Measurements from ENCODE around the gene CASTOR1.

DNA sequence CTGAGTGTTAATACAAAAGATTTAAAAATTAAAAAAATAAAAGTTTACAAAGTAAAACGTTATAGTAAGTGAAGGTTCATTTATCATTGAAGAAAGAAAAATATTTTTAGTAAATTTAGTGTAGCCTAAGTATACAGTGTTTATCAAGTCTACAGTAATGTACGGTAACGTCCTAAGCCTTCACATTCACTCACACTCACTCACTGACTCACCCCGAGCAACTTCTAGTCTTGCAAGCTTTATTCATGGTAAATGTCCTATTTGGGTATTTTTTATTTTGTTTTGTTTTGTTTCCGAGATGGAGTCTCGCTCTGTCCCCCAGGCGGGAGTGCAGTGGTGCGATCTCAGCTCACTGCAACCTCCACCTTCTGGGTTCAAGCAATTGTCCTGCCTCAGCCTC lies 8.8 kb downstream of the CASTOR1 start:
- TF ChIP-seq EZH2phosphoT487 (IDR thresholded peaks at IDR 0.05; ENCODE audit: low read depth), result no peak
- TF ChIP-seq, protein P1, sequence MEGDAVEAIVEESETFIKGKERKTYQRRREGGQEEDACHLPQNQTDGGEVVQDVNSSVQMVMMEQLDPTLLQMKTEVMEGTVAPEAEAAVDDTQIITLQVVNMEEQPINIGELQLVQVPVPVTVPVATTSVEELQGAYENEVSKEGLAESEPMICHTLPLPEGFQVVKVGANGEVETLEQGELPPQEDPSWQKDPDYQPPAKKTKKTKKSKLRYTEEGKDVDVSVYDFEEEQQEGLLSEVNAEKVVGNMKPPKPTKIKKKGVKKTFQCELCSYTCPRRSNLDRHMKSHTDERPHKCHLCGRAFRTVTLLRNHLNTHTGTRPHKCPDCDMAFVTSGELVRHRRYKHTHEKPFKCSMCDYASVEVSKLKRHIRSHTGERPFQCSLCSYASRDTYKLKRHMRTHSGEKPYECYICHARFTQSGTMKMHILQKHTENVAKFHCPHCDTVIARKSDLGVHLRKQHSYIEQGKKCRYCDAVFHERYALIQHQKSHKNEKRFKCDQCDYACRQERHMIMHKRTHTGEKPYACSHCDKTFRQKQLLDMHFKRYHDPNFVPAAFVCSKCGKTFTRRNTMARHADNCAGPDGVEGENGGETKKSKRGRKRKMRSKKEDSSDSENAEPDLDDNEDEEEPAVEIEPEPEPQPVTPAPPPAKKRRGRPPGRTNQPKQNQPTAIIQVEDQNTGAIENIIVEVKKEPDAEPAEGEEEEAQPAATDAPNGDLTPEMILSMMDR (IDR thresholded peaks at IDR 0.05; ENCODE audit: low read depth, low read length), result no peak
